Neural cell (in vitro differentiated cells): ENCODE data around the gene PLXNA4. TPM values are rescaled to one million over a fixed set of nuclear protein-coding genes. Genes with fewer than 3 reads are reported as not detected.

Experiments
- H2AFZ ChIP-seq: fragments of 200-600, 300-800 bp; sonication (generic), shearing (Covaris generic); 2 replicates; pipeline ENCODE4 v1.6.0; 2014; ENCODE audit warnings: low read depth, mild to moderate bottlenecking, antibody characterized with exemption, low read length, moderate library complexity
- H3F3A ChIP-seq: fragments of 200-600 bp; shearing (Covaris generic); 2 replicates; pipeline ENCODE4 v1.6.1; 2016; ENCODE audit warnings: mild to moderate bottlenecking, moderate library complexity, mixed read lengths, antibody characterized with exemption, low read length; ENCODE audit not compliant: insufficient read depth, poor library complexity, severe bottlenecking
- H3K27ac ChIP-seq: fragments of 200-600, 300-800 bp; sonication (generic), shearing (Covaris generic); 2 replicates; pipeline ENCODE4 v1.5.1; 2014; ENCODE audit warnings: mild to moderate bottlenecking, low read length, moderate library complexity
- H3K27me3 ChIP-seq: fragments of 300-800, 200-600 bp; sonication (generic), shearing (Covaris generic); 2 replicates; pipeline ENCODE4 v1.6.0; 2014; ENCODE audit warnings: mild to moderate bottlenecking, low read depth, low read length, moderate library complexity; ENCODE audit not compliant: insufficient read depth
- H3K36me3 ChIP-seq: fragments of 300-800, 200-600 bp; sonication (generic), shearing (Covaris generic); 2 replicates; pipeline ENCODE4 v1.5.1; 2014; ENCODE audit warnings: mild to moderate bottlenecking, antibody characterized with exemption, low read length, moderate library complexity; ENCODE audit not compliant: insufficient read depth
- H3K4me2 ChIP-seq: fragments of 300-800, 200-600 bp; sonication (generic), shearing (Covaris generic); 2 replicates; pipeline ENCODE4 v1.6.0; 2014; ENCODE audit warnings: mild to moderate bottlenecking, low read length
- H3K4me3 ChIP-seq: fragments of 300-800, 200-600 bp; sonication (generic), shearing (Covaris generic); 2 replicates; pipeline ENCODE4 v1.5.1; 2014; ENCODE audit warnings: mild to moderate bottlenecking, low read length, moderate library complexity
- H3K79me2 ChIP-seq: fragments of 200-600 bp; shearing (Covaris generic); replicated peaks from 2 replicates; pipeline ENCODE4 v1.6.0; 2014; ENCODE audit warnings: mild to moderate bottlenecking, low read length, moderate library complexity; ENCODE audit not compliant: insufficient read depth
- H3K9ac ChIP-seq: fragments of 300-800, 200-600 bp; sonication (generic), shearing (Covaris generic); 2 replicates; pipeline ENCODE4 v1.6.1; 2016; ENCODE audit warnings: mild to moderate bottlenecking, low read length, mixed read lengths
- H3K9me2 ChIP-seq: fragments of 200-600 bp; shearing (Covaris generic); 2 replicates; pipeline ENCODE4 v1.6.1; 2016; ENCODE audit warnings: mild to moderate bottlenecking, low read length, mixed read lengths; ENCODE audit not compliant: insufficient read depth
- H3K9me3 ChIP-seq: fragments of 200-600, 300-800 bp; sonication (generic), shearing (Covaris generic); 2 replicates; pipeline ENCODE4 v1.6.1; 2016; ENCODE audit warnings: mild to moderate bottlenecking, mixed run types, low read length, moderate library complexity, mixed read lengths
- H4K20me1 ChIP-seq: fragments of 200-600 bp; shearing (Covaris generic); 2 replicates; pipeline ENCODE4 v1.6.1; 2016; ENCODE audit warnings: mild to moderate bottlenecking, mixed run types; ENCODE audit not compliant: insufficient read depth
- EP300 ChIP-seq: fragments of 450-650 bp; conservative IDR thresholded peaks from 2 replicates; pipeline ENCODE4 v1.6.1; 2014; ENCODE audit warnings: antibody characterized with exemption, mild to moderate bottlenecking, moderate library complexity; ENCODE audit not compliant: poor library complexity, severe bottlenecking
- EZH2 ChIP-seq: fragments of 200-600, 300-800 bp; shearing (Covaris generic), sonication (generic); IDR thresholded peaks from 2 replicates; pipeline ENCODE4 v1.6.1; 2014; ENCODE audit warnings: antibody characterized with exemption, low read length, borderline replicate concordance, mild to moderate bottlenecking; ENCODE audit not compliant: insufficient read depth, poor library complexity, severe bottlenecking
- MXI1 ChIP-seq: fragments of 450-650 bp; conservative IDR thresholded peaks from 2 replicates; pipeline ENCODE4 v1.6.1; 2014; ENCODE audit warnings: antibody characterized with exemption, mild to moderate bottlenecking; ENCODE audit not compliant: poor library complexity, severe bottlenecking
- POLR2AphosphoS5 ChIP-seq: IDR thresholded peaks from 2 replicates; pipeline ENCODE4 v1.6.1; 2012
- RAD21 ChIP-seq: fragments of 450-650 bp; conservative IDR thresholded peaks from 2 replicates; pipeline ENCODE4 v1.6.1; 2014; ENCODE audit warnings: antibody characterized with exemption, mild to moderate bottlenecking, moderate library complexity
- SMC3 ChIP-seq: fragments of 450-650 bp; conservative IDR thresholded peaks from 2 replicates; pipeline ENCODE4 v1.6.1; 2014; ENCODE audit warnings: antibody characterized with exemption, mild to moderate bottlenecking, moderate library complexity; ENCODE audit not compliant: poor library complexity
- TAF1 ChIP-seq: IDR thresholded peaks from 2 replicates; pipeline ENCODE4 v1.6.1; 2012; ENCODE audit warnings: low read depth
- polyA plus RNA-seq: library from polyadenylated mRNA; depleted of rRNA; stranded (reverse); fragments of >200 nt; gene quantifications from 2 replicates; pipeline ENCODE4 v1.2.3, GENCODE V29; 2014
- TF ChIP-seq, protein P1 (sequence below): IDR thresholded peaks from 2 replicates; pipeline ENCODE4 v1.6.1; 2012; ENCODE audit warnings: borderline replicate concordance
- TF ChIP-seq, protein P2 (sequence below): fragments of 450-650 bp; IDR thresholded peaks from 2 replicates; pipeline ENCODE4 v1.5.1; 2014; ENCODE audit warnings: antibody characterized with exemption, mild to moderate bottlenecking, moderate library complexity; ENCODE audit not compliant: poor library complexity, severe bottlenecking

Gene PLXNA4
- polyA plus RNA-seq, 1 donor from 2014 or later = 7.2 TPM

DNA sequence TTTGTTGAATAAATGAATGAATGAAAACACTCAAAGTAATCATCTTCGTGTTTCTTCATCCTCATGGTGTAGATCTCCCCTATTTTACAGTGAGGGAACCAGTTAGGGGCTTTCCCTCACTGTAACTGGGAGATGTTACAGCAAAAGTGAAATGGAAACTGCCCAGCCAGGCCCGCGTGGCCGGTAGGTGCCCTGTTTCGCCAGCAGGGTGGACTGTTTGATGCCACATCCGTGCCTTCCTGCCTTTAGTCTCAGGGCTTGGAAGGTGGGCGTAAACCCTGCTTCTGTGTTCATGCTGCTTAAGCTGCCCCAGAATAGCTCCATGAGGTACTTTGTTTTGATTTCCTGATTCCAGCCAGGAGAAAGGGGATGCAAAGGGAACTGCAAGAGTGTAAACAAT, 268.8 kb downstream of the PLXNA4 start:
- Histone ChIP-seq H3K27me3 (no peaks in the 10 kb centered on the region), H3K36me3 (no peaks in the 10 kb centered on the region), H3K4me3 (no peak overlapping the region), H3F3A (no peaks in the 10 kb centered on the region), H3K27ac (no peak overlapping the region), H3K9me3 (no peaks in the 10 kb centered on the region), H4K20me1 (no peaks in the 10 kb centered on the region), H3K9me2 (no peaks in the 10 kb centered on the region), H2AFZ (no peak overlapping the region), H3K79me2 (no peaks in the 10 kb centered on the region), H3K4me2 (no peak overlapping the region), H3K9ac (no peak overlapping the region)
- TF ChIP-seq RAD21 (no peak), TAF1 (no peak), POLR2AphosphoS5 (no peak), SMC3 (no peak), MXI1 (no peak), EP300 (no peak), EZH2 (no peak)
- TF ChIP-seq, protein P1, sequence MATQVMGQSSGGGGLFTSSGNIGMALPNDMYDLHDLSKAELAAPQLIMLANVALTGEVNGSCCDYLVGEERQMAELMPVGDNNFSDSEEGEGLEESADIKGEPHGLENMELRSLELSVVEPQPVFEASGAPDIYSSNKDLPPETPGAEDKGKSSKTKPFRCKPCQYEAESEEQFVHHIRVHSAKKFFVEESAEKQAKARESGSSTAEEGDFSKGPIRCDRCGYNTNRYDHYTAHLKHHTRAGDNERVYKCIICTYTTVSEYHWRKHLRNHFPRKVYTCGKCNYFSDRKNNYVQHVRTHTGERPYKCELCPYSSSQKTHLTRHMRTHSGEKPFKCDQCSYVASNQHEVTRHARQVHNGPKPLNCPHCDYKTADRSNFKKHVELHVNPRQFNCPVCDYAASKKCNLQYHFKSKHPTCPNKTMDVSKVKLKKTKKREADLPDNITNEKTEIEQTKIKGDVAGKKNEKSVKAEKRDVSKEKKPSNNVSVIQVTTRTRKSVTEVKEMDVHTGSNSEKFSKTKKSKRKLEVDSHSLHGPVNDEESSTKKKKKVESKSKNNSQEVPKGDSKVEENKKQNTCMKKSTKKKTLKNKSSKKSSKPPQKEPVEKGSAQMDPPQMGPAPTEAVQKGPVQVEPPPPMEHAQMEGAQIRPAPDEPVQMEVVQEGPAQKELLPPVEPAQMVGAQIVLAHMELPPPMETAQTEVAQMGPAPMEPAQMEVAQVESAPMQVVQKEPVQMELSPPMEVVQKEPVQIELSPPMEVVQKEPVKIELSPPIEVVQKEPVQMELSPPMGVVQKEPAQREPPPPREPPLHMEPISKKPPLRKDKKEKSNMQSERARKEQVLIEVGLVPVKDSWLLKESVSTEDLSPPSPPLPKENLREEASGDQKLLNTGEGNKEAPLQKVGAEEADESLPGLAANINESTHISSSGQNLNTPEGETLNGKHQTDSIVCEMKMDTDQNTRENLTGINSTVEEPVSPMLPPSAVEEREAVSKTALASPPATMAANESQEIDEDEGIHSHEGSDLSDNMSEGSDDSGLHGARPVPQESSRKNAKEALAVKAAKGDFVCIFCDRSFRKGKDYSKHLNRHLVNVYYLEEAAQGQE = no peak
- TF ChIP-seq, protein P2, sequence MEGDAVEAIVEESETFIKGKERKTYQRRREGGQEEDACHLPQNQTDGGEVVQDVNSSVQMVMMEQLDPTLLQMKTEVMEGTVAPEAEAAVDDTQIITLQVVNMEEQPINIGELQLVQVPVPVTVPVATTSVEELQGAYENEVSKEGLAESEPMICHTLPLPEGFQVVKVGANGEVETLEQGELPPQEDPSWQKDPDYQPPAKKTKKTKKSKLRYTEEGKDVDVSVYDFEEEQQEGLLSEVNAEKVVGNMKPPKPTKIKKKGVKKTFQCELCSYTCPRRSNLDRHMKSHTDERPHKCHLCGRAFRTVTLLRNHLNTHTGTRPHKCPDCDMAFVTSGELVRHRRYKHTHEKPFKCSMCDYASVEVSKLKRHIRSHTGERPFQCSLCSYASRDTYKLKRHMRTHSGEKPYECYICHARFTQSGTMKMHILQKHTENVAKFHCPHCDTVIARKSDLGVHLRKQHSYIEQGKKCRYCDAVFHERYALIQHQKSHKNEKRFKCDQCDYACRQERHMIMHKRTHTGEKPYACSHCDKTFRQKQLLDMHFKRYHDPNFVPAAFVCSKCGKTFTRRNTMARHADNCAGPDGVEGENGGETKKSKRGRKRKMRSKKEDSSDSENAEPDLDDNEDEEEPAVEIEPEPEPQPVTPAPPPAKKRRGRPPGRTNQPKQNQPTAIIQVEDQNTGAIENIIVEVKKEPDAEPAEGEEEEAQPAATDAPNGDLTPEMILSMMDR = no peak

DNA sequence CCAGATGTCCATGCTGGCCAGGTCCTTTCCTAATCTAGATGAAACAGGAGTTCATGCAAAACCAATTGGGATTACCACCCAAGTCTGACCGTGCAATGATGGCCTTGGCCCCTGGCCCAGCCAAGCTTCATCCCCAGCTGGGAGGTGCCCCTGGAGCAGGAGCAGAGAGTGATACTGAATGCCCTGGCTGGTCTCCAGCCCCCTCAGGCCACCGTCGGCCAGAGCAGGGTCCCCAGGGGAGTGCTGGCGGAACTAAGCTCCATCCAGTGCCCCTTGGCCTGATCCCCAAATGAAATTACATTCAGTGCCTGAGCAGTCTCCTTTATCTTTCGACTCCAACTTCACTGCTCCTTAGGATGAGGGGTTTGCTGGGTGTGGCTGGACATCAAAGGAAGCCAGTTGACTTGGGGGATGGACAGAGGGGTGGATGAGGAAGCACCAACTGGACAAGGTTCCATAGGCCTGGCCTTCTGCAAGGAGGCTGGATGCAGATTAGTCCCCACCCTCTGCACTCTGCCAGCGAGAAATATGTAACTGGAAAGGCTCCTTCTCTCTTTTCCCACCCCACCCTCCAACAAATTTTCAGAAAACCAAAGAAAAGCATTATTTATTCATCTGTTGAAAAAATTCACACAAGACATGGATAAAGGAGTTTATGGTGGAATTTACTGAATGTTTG, 275.5 kb downstream of the PLXNA4 start:
- H3K9ac ChIP-seq = no peak overlapping the region
- no peaks in the 10 kb centered on the region for H3K9me3 ChIP-seq
- H3K4me2 ChIP-seq = no peak overlapping the region
- H3K36me3 ChIP-seq = no peaks in the 10 kb centered on the region
- H3K27me3 ChIP-seq = no peaks in the 10 kb centered on the region
- no peak overlapping the region for H3K4me3 ChIP-seq
- no peak overlapping the region for H3K27ac ChIP-seq
- H4K20me1 ChIP-seq = no peaks in the 10 kb centered on the region
- no peaks in the 10 kb centered on the region for H3K79me2 ChIP-seq
- H3F3A ChIP-seq = no peaks in the 10 kb centered on the region
- no peak overlapping the region for H2AFZ ChIP-seq
- no peaks in the 10 kb centered on the region for H3K9me2 ChIP-seq
- TF ChIP-seq POLR2AphosphoS5 = no peak
- TF ChIP-seq EZH2 = no peak
- TF ChIP-seq EP300 = no peak
- no peak for TF ChIP-seq TAF1
- TF ChIP-seq, protein P2 = no peak
- no peak for TF ChIP-seq MXI1
- no peak for TF ChIP-seq SMC3
- TF ChIP-seq RAD21 = no peak
- TF ChIP-seq, protein P1 = no peak
